HFF-Myc (cell line): Measurements from ENCODE around the gene TTN.

Experiments used
- DNase-seq: peaks from one replicate; pipeline ENCODE4 v3.0.0-alpha.2; 2011; ENCODE audit warnings: low read depth; ENCODE audit errors: extremely low read depth
- H3K4me3 ChIP-seq: replicated peaks from 2 replicates; pipeline ENCODE4 v1.5.1; 2011; ENCODE audit warnings: low read depth, mild to moderate bottlenecking, control low read depth, low read length
- CTCF ChIP-seq: IDR thresholded peaks from 2 replicates; pipeline ENCODE4 v1.5.1; 2012; ENCODE audit warnings: mild to moderate bottlenecking, low read depth, low read length, control low read depth; ENCODE audit errors: missing control alignments

Gene TTN

GRCh38 chr2:178716394-178716793 lies 90.8 kb downstream of the TTN start:
- H3K4me3 ChIP-seq: no peak overlapping the region
- no peak for TF ChIP-seq CTCF
- no peak for DNase-seq

GRCh38 chr2:178715366-178715765 lies 91.9 kb downstream of the TTN start:
- DNase-seq: no peak
- H3K4me3 ChIP-seq: no peak overlapping the region
- no peak for TF ChIP-seq CTCF

- no peak for DNase-seq
- TF ChIP-seq CTCF: no peak
- H3K4me3 ChIP-seq: no peak overlapping the region
These were observed 99.7 kb downstream of the TTN start for GRCh38 chr2:178707476-178707875.

GRCh38 chr2:178704876-178705275 lies 102.3 kb downstream of the TTN start:
- no peak for TF ChIP-seq CTCF
- H3K4me3 ChIP-seq: no peak overlapping the region
- DNase-seq: no peak

- no peak for DNase-seq
- H3K4me3 ChIP-seq: no peak overlapping the region
- no peak for TF ChIP-seq CTCF
These were observed 104.9 kb downstream of the TTN start for GRCh38 chr2:178702361-178702760.

GRCh38 chr2:178700922-178701342 lies 106.3 kb downstream of the TTN start:
- DNase-seq: peak; percentile 2
- TF ChIP-seq CTCF: peak; percentile 86
- H3K4me3 ChIP-seq: no peak overlapping the region

- no peak for TF ChIP-seq CTCF
- no peak overlapping the region for H3K4me3 ChIP-seq
- DNase-seq: no peak
These were observed 107.1 kb downstream of the TTN start for GRCh38 chr2:178700136-178700535.
